HCT116 (cell line): ENCODE results near the gene ATOH8.

ENCODE experiments used
- CEBPB ChIP-seq: IDR thresholded peaks from 2 replicates; pipeline ENCODE4 v1.6.1; 2012; ENCODE audit warnings: low read depth
- EZH2 ChIP-seq: fragments of 200-600 bp; sonication (generic); IDR thresholded peaks from 2 replicates; pipeline ENCODE4 v1.6.1; 2017; ENCODE audit warnings: antibody characterized with exemption, mixed run types
- EZH2phosphoT487 ChIP-seq: fragments of 200-600 bp; IDR thresholded peaks from 2 replicates; pipeline ENCODE4 v1.6.1; 2018; ENCODE audit warnings: antibody characterized with exemption, borderline replicate concordance
- POLR2A ChIP-seq: IDR thresholded peaks from 2 replicates; pipeline ENCODE4 v1.7.0; 2011; ENCODE audit warnings: borderline replicate concordance; ENCODE audit not compliant: insufficient read depth, insufficient read length; ENCODE audit errors: extremely low read depth
- POLR2AphosphoS5 ChIP-seq: IDR thresholded peaks from 2 replicates; pipeline ENCODE4 v1.6.1; 2011; ENCODE audit warnings: mild to moderate bottlenecking, low read depth, low read length, moderate library complexity
- RAD21 ChIP-seq: IDR thresholded peaks from 2 replicates; pipeline ENCODE4 v1.6.1; 2012; ENCODE audit warnings: low read depth, mild to moderate bottlenecking
- SIN3A ChIP-seq: IDR thresholded peaks from 2 replicates; pipeline ENCODE4 v1.6.1; 2012; ENCODE audit warnings: low read depth
- SP1 ChIP-seq: IDR thresholded peaks from 2 replicates; pipeline ENCODE4 v1.6.1; 2012; ENCODE audit warnings: low read depth
- SRF ChIP-seq: IDR thresholded peaks from 2 replicates; pipeline ENCODE4 v1.6.1; 2012; ENCODE audit warnings: low read depth
- YY1 ChIP-seq: IDR thresholded peaks from 2 replicates; pipeline ENCODE4 v1.6.1; 2011; ENCODE audit warnings: low read length, low read depth, moderate library complexity, mild to moderate bottlenecking; ENCODE audit not compliant: insufficient replicate concordance; ENCODE audit errors: extremely low read depth
- ZNF274 ChIP-seq: fragments of 200-500 bp; sonication (Bioruptor generic); IDR thresholded peaks from 2 replicates; pipeline ENCODE4 v1.6.1; 2014; ENCODE audit warnings: mild to moderate bottlenecking, low read depth, low read length, inconsistent platforms
- TF ChIP-seq, protein P1 (sequence below), 3 experiments: fragments of 200-600 bp in 1 of 3; sonication (generic) in 1 of 3; IDR thresholded peaks in 2 of 3; conservative IDR thresholded peaks in 1 of 3; 2 replicates each; pipeline ENCODE4 v1.5.1; 2012 to 2017; ENCODE audit warnings: low read depth in 2 of 3, low read length in 2 of 3, antibody characterized with exemption in 1 of 3, borderline replicate concordance in 1 of 3, control low read depth in 1 of 3, mild to moderate bottlenecking in 1 of 3, mixed read lengths in 1 of 3, mixed run types in 1 of 3, moderate library complexity in 1 of 3; ENCODE audit not compliant: insufficient read depth in 1 of 3
- TF ChIP-seq, protein P2 (sequence below): IDR thresholded peaks from 2 replicates; pipeline ENCODE4 v1.6.1; 2012
- TF ChIP-seq, protein P3 (sequence below): IDR thresholded peaks from 2 replicates; pipeline ENCODE4 v1.6.1; 2011; ENCODE audit warnings: mild to moderate bottlenecking, low read length, moderate library complexity; ENCODE audit not compliant: insufficient replicate concordance; ENCODE audit errors: extremely low read depth

GRCh38 chr2:85813982-85814801 is 60.4 kb downstream of the ATOH8 start:
- TF ChIP-seq, protein P1, sequence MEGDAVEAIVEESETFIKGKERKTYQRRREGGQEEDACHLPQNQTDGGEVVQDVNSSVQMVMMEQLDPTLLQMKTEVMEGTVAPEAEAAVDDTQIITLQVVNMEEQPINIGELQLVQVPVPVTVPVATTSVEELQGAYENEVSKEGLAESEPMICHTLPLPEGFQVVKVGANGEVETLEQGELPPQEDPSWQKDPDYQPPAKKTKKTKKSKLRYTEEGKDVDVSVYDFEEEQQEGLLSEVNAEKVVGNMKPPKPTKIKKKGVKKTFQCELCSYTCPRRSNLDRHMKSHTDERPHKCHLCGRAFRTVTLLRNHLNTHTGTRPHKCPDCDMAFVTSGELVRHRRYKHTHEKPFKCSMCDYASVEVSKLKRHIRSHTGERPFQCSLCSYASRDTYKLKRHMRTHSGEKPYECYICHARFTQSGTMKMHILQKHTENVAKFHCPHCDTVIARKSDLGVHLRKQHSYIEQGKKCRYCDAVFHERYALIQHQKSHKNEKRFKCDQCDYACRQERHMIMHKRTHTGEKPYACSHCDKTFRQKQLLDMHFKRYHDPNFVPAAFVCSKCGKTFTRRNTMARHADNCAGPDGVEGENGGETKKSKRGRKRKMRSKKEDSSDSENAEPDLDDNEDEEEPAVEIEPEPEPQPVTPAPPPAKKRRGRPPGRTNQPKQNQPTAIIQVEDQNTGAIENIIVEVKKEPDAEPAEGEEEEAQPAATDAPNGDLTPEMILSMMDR (IDR thresholded peaks at IDR 0.05 in 2 of 3, conservative IDR thresholded peaks at IDR 0.05 in 1 of 3; ENCODE audit: borderline replicate concordance in 1 of 3, insufficient read depth in 1 of 3, low read depth in 2 of 3, low read length in 2 of 3): peak; percentile 93 to 98 (median 96)
- TF ChIP-seq RAD21: peak; percentile 99
- no peak for TF ChIP-seq POLR2A
- TF ChIP-seq EZH2phosphoT487: no peak
- no peak for TF ChIP-seq POLR2AphosphoS5
- TF ChIP-seq SP1: no peak
- TF ChIP-seq SIN3A: no peak
- TF ChIP-seq YY1: no peak
- TF ChIP-seq EZH2: no peak
- no peak for TF ChIP-seq CEBPB
- no peak for TF ChIP-seq ZNF274
- no peak for TF ChIP-seq SRF
- TF ChIP-seq, protein P2, sequence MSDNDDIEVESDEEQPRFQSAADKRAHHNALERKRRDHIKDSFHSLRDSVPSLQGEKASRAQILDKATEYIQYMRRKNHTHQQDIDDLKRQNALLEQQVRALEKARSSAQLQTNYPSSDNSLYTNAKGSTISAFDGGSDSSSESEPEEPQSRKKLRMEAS: no peak
- TF ChIP-seq, protein P3, sequence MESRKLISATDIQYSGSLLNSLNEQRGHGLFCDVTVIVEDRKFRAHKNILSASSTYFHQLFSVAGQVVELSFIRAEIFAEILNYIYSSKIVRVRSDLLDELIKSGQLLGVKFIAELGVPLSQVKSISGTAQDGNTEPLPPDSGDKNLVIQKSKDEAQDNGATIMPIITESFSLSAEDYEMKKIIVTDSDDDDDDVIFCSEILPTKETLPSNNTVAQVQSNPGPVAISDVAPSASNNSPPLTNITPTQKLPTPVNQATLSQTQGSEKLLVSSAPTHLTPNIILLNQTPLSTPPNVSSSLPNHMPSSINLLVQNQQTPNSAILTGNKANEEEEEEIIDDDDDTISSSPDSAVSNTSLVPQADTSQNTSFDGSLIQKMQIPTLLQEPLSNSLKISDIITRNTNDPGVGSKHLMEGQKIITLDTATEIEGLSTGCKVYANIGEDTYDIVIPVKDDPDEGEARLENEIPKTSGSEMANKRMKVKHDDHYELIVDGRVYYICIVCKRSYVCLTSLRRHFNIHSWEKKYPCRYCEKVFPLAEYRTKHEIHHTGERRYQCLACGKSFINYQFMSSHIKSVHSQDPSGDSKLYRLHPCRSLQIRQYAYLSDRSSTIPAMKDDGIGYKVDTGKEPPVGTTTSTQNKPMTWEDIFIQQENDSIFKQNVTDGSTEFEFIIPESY: no peak
